DLD1 (cell line): ENCODE data around the gene PODXL2.

ENCODE experiments used
- in situ Hi-C: cut with HindIII; loops from 2 replicates; pipeline ENCODE4 v1.10.0; 2017; ENCODE audit warnings: low sequenced_read_pairs

The PODXL2 gene

DNA sequence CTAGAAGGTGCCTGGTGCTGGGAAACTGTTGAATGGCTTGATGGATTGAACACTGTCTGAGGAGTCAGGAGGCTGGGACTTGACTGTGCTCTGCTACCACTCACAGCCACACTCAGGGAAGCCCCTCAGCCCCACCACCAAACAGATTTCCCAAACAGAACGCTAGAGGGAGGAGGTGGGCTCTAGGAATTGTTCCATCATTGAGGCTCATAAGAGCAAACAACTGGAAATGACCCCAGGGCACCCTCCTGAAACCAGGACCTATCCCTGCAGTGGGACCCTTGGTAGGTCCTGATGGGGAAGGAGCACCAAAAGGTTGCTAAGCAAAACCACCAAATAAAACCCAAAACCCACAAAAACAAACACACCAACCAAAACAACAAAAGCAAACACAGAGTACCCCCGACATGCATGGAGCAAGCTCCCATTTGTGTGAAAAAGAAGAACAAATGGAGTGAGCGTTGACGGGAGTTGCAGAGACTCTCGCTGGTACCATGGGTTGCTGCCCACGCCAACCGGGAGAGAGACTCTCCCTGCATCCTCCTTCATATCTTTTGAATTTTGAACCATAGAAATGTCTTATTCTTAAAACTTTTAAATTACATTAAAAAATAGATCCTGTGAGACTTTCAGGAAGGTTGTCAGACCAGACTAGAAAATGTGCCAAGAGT, 89.4 kb downstream of the PODXL2 start:
- in situ Hi-C loops: loop anchor here (25.0 kb wide), 1 partner anchor 119 kb away; no protein-coding TSS in a partner anchor

DNA sequence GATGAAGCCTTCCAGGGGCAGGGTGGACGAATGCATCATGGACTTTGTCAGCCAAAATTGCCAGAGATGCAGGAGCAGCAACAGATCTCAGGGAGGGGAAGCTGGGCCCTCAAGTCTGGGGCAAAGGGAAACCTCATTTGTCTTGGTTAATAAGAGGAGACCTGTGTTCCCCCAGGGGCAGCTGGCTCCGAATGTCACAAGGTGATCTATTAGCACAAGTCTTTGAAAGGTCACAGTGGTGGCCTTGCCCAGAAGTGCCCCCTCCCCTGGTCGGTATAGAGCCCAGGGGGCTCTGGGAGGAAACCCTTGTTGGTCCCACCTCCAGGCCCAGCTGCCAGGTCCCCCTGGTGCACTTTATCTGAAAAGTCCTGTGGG, 89.9 kb downstream of the PODXL2 start:
- in situ Hi-C loops: loop anchor here (25.0 kb wide), 1 partner anchor 118 kb away; no protein-coding TSS in a partner anchor

DNA sequence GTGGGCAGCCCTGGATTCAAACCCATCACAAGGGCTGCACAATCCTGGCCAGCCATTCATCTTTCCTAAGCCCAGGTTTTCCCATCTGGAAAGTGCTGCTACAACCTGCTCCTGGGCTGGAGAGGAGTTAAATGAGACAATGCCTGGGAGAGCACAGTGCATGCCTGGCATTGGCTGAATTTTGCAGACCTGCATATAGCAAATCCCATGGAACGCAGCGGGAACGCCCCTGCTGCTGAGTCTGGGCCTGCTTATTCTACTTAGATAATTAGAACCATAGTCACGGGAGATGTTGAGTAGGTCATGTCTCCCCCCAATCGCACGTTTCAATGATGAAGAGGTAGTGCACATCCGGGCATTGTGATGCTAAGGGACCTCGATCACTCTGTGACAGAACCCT, 90.4 kb downstream of the PODXL2 start:
- in situ Hi-C loops: loop anchor here (25.0 kb wide), 1 partner anchor 118 kb away; no protein-coding TSS in a partner anchor

DNA sequence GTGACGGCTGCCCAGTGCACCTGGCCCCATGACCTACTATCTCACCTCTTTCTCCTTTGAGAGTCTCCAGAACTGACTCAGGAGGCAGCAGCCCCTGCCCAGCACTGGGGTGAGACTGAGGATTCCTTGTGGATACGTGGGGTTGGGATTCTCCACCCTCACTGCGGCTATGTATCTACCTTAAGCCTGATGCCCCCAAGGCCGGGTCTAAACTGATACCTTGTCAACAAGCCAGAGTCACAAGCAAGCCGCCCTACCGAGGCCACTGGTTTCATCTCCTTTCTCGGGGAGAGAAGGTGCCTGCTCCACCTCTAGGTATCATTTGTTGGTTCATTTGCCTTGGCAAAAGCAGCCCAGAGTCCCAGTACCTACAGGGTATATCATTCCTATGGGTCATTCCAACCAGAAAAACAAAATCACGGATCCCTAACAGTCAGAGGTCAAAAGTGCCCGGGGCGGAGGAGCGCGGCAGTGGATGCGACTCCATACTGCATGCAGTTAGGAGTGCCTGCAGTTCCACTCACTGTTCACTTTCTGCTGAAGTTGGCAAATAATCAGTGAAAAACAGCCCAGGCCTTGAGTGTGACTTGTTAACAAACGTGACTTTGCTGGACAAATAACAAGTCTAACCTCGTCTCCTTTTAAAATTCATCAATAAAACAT, 91.3 kb downstream of the PODXL2 start:
- in situ Hi-C loops: loop anchor here (25.0 kb wide), 1 partner anchor 117 kb away; no protein-coding TSS in a partner anchor

DNA sequence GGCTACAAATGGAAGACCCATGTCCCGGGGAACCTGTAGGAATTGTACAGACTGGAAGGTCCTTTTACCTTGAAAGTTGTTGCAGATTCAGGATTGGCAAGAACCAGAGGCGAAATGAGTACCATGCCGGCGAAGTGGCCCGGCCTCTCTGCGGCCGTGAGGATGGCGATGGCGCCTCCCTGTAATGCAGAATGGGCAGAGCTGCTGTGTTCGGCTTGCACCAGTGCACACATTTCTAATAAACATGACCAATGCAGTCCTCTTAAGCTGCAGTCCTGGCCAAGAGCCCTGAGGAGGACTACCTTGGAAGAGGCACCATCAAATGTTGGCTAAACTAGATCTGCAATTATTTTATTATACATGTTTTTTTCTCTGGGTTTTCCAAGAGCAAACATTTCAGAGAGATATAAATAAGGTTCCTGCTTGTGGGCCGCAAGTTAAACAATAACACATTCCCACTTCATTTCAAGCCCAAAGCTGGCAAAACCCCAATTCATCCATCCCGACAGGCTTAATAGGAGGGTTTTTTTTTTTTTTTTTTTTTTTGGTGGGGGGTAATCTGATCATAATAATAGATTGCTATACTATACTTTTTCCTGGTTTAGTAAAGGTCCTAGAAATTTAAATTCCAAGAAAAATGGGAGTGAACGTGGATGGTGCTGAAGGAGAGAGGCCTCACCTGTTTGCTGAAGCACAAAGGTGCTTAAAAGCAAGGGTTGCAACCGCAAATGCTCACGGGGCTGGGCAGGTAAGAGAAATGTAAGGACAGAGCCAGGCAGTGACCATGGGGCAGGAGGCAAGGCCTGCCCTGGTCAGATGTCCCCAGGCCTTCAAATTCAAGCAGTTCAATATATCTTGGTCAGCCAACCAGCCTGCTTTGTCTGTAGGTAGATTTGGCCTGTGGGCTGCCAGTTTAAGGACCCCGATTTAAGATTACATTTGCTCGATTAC, 92.3 kb downstream of the PODXL2 start:
- in situ Hi-C loops: loop anchor here (25.0 kb wide), 1 partner anchor 116 kb away; no protein-coding TSS in a partner anchor

DNA sequence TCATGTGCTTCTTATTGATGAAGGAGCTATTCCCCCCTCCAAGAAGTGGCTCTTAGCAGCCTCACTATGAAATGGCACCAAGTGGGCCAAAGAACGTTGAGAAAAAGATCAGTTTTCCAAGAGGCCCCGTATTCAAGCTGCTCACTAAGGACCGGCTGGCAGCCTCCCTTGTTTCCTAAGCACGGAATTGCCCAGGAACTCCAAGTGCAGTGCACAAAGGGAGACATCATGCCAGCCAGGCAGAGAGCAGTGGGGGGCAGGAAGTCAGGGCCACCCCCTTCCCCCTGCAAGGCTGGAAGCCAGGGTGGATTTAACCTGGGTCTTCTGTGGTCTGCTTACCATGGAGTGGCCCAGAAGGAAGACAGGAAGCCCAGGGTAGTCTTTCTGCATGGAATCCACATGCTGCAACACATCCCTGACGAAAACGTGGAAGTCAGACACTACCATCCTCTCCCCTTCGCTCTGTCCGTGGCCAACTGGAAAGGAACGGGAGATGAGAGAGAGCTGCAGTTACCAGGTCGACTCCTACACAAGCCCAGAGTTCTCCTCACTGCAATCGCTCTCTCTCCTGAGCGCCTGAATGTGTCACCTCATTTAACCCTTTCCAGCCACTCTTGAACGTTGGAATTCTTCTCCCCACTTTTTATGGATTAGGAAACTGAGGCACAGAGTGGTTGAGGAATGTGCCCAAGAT, 93.3 kb downstream of the PODXL2 start:
- in situ Hi-C loops: loop anchor here (25.0 kb wide), 1 partner anchor 115 kb away; no protein-coding TSS in a partner anchor
